HG03354 (cell line): ENCODE results near the gene KRTAP10-8.
"Not testable (repeated sequence)": the region's sequence is repeated elsewhere in the genome, so short reads cannot be mapped to it uniquely, and the experiment has no call there.

Experiments
- ATAC-seq: cut with Tn5 transposase; IDR thresholded peaks from one replicate; pipeline ENCODE4 v1.9.1; 2021; ENCODE audit warnings: mild to moderate bottlenecking; ENCODE audit not compliant: unreplicated experiment, poor library complexity, severe bottlenecking

KRTAP10-8 gene

GRCh38 chr21:44637851-44638348 lies 26.0 kb downstream of the KRTAP10-8 start:
- ATAC-seq: not testable (repeated sequence)

DNA sequence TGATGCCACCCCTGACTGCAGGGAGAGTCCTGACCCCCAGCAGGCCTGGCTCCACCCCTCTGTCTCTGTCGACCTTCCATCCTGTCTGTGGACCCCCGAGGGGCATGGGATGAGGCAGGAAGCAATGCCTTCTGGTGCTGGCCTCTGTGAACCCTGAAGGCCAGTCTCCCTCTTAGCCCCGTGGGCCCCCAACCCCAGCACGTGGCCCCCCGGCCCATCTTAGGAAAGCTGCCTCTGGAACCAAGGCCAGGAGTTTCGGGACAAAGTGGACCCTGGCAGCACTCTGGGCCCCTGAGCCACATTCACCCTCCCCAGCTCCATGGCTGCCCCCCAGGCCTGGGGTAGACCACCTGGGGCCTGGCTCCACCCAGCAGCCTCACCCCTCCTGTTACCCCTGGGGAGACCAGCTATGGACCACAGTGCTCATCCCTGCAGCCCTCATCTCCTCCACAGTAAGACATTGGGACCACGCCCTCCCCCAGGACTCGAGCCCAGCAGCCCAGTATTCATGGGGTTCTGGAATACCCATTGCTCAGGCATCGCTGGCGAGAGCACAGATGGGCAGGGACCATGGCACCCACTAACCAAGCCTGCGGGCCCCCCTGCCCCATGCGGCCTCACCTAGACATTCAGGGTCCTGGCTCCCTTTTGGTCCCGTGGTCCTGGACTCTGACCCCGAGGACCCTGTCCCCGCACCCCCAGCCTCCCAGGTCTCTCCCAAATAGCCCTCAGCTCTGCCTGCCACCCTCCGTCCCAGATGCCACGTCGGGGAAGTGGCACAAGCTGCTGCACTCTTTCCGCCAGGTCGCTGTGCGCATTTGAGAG lies 26.8 kb downstream of the KRTAP10-8 start:
- not testable (repeated sequence) for ATAC-seq

- no peak for ATAC-seq
These were observed 27.4 kb downstream of the KRTAP10-8 start for GRCh38 chr21:44639331-44639655.

GRCh38 chr21:44640761-44641160 lies 28.9 kb downstream of the KRTAP10-8 start:
- no peak for ATAC-seq

GRCh38 chr21:44643741-44644310 lies 31.9 kb downstream of the KRTAP10-8 start:
- ATAC-seq: no peak

GRCh38 chr21:44644878-44645277 lies 33.0 kb downstream of the KRTAP10-8 start:
- no peak for ATAC-seq

GRCh38 chr21:44646366-44647221 lies 34.7 kb downstream of the KRTAP10-8 start, which contains the start of gene KRTAP10-11:
KRTAP10-11 (plus strand) TSS chr21:44646414; CDS start chr21:44646459, 45 bp downstream.
- ATAC-seq: not testable (repeated sequence)

GRCh38 chr21:44647222-44647552 lies 35.3 kb downstream of the KRTAP10-8 start:
- no peak for ATAC-seq

GRCh38 chr21:44648557-44649311 lies 36.9 kb downstream of the KRTAP10-8 start:
- no peak for ATAC-seq

- no peak for ATAC-seq
These were observed 37.7 kb downstream of the KRTAP10-8 start for GRCh38 chr21:44649521-44650100.

- ATAC-seq: no peak
These were observed 38.5 kb downstream of the KRTAP10-8 start for GRCh38 chr21:44650265-44650972.

- no peak for ATAC-seq
These were observed 39.2 kb downstream of the KRTAP10-8 start for GRCh38 chr21:44650973-44651675.

GRCh38 chr21:44653123-44653522 lies 41.2 kb downstream of the KRTAP10-8 start:
- ATAC-seq: no peak

GRCh38 chr21:44653656-44654575 lies 42.0 kb downstream of the KRTAP10-8 start:
- ATAC-seq: no peak

DNA sequence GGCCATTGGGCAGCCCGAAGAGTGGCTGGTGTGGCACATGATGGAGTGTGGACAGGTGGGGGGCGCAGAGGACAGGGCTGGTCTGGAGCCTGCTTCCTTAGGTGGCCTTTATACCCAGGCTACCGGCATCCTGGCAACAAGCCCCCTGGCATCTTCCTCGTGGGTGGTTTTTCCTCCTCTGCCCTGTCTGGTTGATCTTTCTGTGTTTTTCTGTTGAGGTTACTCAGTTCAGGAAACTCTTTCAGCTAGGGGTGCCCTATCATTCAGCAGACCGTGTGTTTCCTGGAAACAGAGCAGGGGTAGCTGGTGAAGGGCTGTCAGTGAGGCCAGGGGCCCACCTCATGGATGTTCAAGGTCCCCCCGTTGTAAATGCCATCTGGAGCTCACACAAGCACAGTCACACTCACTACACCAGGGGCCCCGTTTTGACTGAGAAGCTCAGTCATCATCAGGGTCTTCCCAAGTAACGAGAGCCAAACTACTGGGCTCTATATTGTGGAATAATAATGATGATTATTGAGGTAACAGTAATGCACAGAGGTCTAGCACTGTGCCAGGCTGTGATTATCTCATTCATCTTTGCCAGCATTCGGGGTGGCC lies 42.8 kb downstream of the KRTAP10-8 start, which contains the start of gene KRTAP12-4:
Gene KRTAP12-4 (minus strand): TSS at position 84 of the 600 bp plus-strand sequence. CDS start 45 bp downstream, at position 39.
- no peak for ATAC-seq

GRCh38 chr21:44656868-44657267 lies 45.0 kb downstream of the KRTAP10-8 start:
- ATAC-seq: no peak
